ENCODE measurements around the gene CDKAL1.

CDKAL1 gene

GRCh38 chr6:20847904-20848303, 313.6 kb downstream of the CDKAL1 start:
- H3K36me3 ChIP-seq (ENCODE audit: control insufficient read depth, insufficient read depth, low read length): no peaks in the 10 kb centered on the region
- DNase-seq (ENCODE audit: extremely low read depth, insufficient read length): no peak
- TF ChIP-seq, protein P1, sequence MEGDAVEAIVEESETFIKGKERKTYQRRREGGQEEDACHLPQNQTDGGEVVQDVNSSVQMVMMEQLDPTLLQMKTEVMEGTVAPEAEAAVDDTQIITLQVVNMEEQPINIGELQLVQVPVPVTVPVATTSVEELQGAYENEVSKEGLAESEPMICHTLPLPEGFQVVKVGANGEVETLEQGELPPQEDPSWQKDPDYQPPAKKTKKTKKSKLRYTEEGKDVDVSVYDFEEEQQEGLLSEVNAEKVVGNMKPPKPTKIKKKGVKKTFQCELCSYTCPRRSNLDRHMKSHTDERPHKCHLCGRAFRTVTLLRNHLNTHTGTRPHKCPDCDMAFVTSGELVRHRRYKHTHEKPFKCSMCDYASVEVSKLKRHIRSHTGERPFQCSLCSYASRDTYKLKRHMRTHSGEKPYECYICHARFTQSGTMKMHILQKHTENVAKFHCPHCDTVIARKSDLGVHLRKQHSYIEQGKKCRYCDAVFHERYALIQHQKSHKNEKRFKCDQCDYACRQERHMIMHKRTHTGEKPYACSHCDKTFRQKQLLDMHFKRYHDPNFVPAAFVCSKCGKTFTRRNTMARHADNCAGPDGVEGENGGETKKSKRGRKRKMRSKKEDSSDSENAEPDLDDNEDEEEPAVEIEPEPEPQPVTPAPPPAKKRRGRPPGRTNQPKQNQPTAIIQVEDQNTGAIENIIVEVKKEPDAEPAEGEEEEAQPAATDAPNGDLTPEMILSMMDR (IDR thresholded peaks at IDR 0.05; ENCODE audit: insufficient read depth, low read length, poor library complexity, severe bottlenecking): no peak
- no peaks in the 10 kb centered on the region for H3K27me3 ChIP-seq (replicated peaks; ENCODE audit: control insufficient read depth, insufficient read depth, low read length)
- H3K4me3 ChIP-seq (replicated peaks; ENCODE audit: low read depth, low read length): no peak overlapping the region

DNA sequence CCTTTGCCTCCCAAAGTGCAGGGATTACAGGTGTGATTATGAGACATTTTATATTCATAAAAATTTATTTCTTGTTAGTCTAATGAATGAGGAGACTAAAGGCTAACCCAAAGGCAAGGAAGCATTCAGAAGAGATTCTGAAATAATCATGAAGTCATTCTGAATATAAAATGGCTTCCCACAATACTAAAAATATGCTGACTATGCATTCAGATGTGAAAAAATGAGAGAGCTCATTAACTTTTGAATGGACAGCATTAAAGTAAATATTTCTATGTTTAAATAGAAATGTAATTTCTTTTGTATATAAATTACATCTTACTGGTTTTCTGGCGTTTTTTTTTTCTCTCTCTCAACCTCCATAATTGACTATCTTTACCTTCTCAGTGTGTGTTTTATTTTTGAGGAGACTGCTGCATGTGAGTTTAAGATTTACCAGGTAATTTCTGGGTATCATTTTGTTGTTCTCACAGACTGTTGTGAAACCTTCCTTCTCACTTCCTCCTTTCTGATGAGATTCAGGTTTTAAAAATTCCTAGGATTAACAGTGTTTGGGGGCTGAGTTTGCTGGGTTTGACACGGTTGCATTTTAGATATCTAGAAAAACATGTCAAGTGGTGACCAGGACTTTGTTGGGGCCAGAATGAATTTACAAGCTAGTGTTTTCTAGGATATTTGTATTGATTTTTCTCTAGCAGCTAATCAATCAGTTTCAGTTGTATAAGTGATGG, 316.6 kb downstream of the CDKAL1 start:
- H3K4me3 ChIP-seq (replicated peaks; ENCODE audit: low read depth, low read length): no peak overlapping the region
- no peak for DNase-seq (ENCODE audit: extremely low read depth, insufficient read length)
- H3K36me3 ChIP-seq (ENCODE audit: control insufficient read depth, insufficient read depth, low read length): no peaks in the 10 kb centered on the region
- H3K27me3 ChIP-seq (replicated peaks; ENCODE audit: control insufficient read depth, insufficient read depth, low read length): no peaks in the 10 kb centered on the region
- TF ChIP-seq, protein P1 (IDR thresholded peaks at IDR 0.05; ENCODE audit: insufficient read depth, low read length, poor library complexity, severe bottlenecking): no peak

- Histone ChIP-seq H3K36me3 (ENCODE audit: control insufficient read depth, insufficient read depth, low read length) (no peaks in the 10 kb centered on the region), H3K4me3 (replicated peaks; ENCODE audit: low read depth, low read length) (no peak overlapping the region), H3K27me3 (replicated peaks; ENCODE audit: control insufficient read depth, insufficient read depth, low read length) (no peaks in the 10 kb centered on the region)
- no peak for DNase-seq (ENCODE audit: extremely low read depth, insufficient read length)
- TF ChIP-seq, protein P1 (IDR thresholded peaks at IDR 0.05; ENCODE audit: insufficient read depth, low read length, poor library complexity, severe bottlenecking): no peak
Measured at GRCh38 chr6:20851795-20852194, 317.5 kb downstream of the CDKAL1 start.

DNA sequence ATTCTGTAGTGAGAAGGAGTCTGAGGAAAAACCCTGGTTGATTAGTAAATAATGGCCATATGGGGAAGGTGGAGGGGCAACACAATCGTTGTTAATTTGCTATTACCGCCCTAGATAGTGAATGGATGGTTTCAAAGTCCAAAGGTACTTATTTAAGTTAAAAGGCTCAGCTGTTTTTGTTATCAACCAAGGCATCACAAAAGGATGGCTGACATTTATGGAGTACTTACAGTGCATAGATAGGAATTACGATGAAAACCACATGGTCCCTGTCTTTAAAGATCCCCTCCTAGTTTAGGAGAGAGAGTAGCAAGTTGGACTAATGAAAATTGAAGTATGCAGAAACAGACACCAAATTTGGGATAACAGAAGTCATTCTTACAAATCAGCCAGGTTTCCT, 319.6 kb downstream of the CDKAL1 start:
- Histone ChIP-seq H3K36me3 (ENCODE audit: control insufficient read depth, insufficient read depth, low read length) (no peaks in the 10 kb centered on the region), H3K4me3 (replicated peaks; ENCODE audit: low read depth, low read length) (no peak overlapping the region), H3K27me3 (replicated peaks; ENCODE audit: control insufficient read depth, insufficient read depth, low read length) (no peaks in the 10 kb centered on the region)
- TF ChIP-seq, protein P1 (IDR thresholded peaks at IDR 0.05; ENCODE audit: insufficient read depth, low read length, poor library complexity, severe bottlenecking): no peak
- DNase-seq (ENCODE audit: extremely low read depth, insufficient read length): no peak

- Histone ChIP-seq H3K4me3 (replicated peaks; ENCODE audit: low read depth, low read length) (no peak overlapping the region), H3K27me3 (replicated peaks; ENCODE audit: control insufficient read depth, insufficient read depth, low read length) (no peaks in the 10 kb centered on the region), H3K36me3 (ENCODE audit: control insufficient read depth, insufficient read depth, low read length) (no peaks in the 10 kb centered on the region)
- TF ChIP-seq, protein P1 (IDR thresholded peaks at IDR 0.05; ENCODE audit: insufficient read depth, low read length, poor library complexity, severe bottlenecking): no peak
- DNase-seq (ENCODE audit: extremely low read depth, insufficient read length): no peak
Measured at GRCh38 chr6:20856681-20857288, 322.5 kb downstream of the CDKAL1 start.
